IPS-NIHi7 (cell line): ENCODE results near the gene CBLC.

Source experiments
- DNase-seq: peaks from one replicate; pipeline ENCODE4 v3.0.0; 2012; ENCODE audit warnings: mixed read lengths; ENCODE audit errors: extremely low spot score

Gene CBLC, protein sequence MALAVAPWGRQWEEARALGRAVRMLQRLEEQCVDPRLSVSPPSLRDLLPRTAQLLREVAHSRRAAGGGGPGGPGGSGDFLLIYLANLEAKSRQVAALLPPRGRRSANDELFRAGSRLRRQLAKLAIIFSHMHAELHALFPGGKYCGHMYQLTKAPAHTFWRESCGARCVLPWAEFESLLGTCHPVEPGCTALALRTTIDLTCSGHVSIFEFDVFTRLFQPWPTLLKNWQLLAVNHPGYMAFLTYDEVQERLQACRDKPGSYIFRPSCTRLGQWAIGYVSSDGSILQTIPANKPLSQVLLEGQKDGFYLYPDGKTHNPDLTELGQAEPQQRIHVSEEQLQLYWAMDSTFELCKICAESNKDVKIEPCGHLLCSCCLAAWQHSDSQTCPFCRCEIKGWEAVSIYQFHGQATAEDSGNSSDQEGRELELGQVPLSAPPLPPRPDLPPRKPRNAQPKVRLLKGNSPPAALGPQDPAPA

GRCh38 chr19:44777715-44778347 is at the start of gene CBLC:
TSS of gene CBLC (plus strand) at chr19:44777890. CDS start at chr19:44777932, 42 bp downstream.
- DNase-seq: peak; percentile 96

DNA sequence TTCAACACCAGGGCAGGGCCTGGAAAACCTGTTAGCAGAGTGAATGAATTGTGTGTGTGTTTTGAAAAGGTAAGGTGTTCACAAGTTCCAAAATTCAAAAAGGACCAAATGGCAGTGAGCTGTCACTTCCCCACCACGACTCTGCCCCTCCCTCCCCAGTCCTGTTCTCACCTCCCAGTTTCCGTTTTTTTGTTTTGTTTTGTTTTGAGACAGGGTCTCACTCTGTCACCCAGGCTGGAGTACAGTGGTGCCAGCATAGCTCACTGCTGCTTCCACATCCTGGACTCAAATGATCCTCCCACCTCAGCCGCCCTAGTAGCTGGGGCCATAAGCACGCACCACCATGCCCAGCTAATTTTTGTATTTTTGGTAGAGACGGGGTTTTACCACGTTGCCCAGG is 49.5 kb upstream of the CBLC start:
- DNase-seq: no peak

- no peak for DNase-seq
Observed at GRCh38 chr19:44729516-44730033, 48.1 kb upstream of the CBLC start.

DNA sequence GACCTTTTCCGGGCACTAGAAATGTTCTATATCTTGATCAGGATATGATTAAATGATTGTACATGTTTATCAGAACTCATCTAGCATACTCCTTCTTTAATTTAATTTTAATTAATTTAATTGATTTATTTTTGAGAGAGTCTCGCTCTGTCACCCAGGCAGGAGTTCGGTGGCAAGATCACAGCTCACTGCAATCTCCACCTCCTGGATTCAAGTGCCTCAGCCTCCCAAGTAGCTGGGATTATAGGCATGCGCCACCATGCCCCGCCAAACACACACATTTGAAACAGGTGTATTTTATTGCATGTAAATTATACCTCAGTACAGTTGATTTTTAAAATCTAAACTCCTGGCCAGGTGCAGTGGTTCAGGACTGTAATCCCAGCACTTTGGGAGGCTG is 46.6 kb upstream of the CBLC start:
- no peak for DNase-seq

- DNase-seq: no peak
Observed at GRCh38 chr19:44731622-44732021, 46.1 kb upstream of the CBLC start.

GRCh38 chr19:44732235-44733014 is 45.3 kb upstream of the CBLC start:
- DNase-seq: no peak

GRCh38 chr19:44734357-44734756 is 43.3 kb upstream of the CBLC start:
- no peak for DNase-seq

DNA sequence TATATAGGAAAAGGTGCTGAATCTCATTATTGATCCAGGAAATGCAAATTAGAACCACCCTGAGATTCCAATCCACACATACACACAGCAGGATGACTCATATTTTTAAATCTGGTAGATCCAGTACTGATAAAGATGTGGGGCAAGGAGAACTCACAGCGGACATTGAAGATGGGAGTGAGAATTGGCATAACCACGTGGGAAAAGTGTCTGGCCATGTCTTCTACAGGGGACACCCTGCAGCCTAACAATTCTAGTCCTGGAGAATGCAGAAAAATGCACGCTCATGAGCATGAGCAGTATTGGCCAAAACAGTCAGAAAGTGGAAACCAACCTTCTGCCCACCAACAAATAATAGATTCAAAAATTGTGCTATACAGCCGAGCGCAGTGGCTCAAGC is 42.7 kb upstream of the CBLC start:
- peak; percentile 1 for DNase-seq

- peak; percentile 14 for DNase-seq
Observed at GRCh38 chr19:44737238-44738071, 40.2 kb upstream of the CBLC start.

DNA sequence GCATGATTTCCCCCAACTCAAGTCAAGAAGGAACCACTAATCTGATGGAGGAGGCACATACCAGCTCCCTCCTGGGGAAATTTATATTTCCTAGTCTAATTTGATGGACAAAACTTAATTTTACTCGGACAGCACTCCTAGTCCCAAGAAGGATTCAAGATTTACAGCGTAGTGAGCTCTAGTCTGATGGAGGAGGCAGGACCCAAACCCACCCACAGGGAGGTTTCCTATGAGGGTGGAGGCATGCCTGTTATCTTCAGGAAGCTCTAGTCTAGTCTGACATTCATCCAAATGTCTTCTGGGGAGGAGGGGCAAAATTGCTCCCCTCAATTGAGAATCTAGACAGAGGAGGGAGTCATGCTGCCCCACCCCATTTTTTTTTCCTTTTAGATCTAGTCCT is 39.6 kb upstream of the CBLC start:
- no peak for DNase-seq

- peak; percentile 6 for DNase-seq
Observed at GRCh38 chr19:44738603-44739558, 38.8 kb upstream of the CBLC start.

DNA sequence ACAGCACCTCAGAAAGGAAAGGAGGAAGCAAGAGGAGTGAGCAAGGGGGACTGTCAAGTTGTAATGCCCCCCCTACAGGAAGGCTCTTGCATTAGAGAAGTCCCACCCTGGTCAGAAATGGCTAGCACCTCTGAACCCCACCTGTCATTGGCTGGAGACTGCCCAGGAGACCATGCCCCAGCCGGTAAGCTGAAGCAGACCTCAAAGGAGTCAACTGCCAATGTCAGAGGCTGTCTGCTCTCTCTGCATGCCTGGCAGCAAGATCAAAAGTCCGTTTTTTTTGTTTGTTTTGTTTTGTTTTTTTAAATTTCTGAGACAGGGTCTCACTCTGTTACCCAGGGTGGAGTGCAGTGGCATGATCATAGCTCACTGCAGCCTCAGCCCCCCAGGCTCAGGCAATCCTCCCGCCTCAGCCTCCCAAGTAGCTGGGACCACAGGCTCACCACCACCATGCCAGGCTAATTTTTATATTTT is 37.3 kb upstream of the CBLC start:
- DNase-seq: peak; percentile 22

GRCh38 chr19:44741258-44741731 is 36.4 kb upstream of the CBLC start:
- DNase-seq: peak; percentile 1

DNA sequence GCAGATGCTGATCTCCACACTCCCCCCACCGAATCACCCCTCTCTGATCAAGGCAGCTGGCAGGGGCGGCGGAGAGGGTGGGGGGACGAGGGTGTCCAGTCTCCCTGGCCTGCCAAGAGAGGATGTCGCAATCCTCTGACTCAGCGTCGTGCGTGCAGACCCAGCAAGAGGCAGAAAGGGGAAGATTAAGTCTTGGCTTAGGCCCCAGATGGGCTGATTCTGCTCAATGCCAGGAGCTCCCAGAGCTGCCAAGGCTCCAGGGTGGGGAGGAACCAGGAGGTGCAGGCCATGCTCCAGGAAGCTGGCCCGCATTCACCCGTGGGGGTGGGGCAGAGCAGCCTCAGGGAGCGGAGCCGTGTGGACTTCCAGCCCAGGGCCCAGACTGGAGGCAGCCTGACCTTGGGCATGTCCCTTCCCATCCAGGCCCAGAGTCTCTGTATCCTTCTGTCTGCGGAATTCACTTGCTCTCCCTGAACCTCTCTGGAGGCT is 35.8 kb upstream of the CBLC start:
- DNase-seq: peak; percentile 62

DNA sequence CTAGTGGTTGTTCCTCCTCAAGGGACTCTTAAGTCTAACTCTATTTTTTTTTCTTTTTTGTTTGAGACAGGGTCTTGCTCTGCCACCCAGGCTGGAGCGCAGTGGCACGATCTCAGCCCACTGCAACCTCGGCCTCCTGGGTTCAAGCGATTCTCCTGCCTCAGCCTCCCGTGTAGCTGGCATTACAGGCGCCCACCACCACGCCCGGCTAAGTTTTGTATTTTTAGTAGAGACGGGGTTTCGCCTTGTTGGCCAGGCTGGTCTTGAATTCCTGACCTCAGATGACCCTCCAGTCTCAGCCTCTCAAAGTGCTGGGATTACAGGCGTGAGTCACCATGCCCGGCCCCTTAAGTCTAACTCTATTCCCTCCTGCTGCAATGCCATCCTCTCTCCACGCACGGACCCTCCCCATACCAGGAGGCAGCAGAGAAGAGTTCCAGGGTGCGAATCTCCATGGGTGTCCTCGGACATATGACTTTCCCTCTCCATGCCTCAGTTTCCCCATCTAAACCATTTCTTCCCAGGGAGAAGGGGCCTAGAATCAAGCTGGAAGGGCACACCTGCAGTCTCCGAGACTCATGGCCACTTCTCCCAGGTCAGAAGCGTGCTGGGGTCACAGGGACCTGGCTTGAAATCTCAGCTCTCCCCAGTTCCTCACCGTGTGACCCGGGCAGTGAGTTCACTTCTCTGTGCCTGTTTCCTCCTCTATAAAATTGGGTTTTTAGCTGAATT is 35.2 kb upstream of the CBLC start:
- peak; percentile 2 for DNase-seq

DNA sequence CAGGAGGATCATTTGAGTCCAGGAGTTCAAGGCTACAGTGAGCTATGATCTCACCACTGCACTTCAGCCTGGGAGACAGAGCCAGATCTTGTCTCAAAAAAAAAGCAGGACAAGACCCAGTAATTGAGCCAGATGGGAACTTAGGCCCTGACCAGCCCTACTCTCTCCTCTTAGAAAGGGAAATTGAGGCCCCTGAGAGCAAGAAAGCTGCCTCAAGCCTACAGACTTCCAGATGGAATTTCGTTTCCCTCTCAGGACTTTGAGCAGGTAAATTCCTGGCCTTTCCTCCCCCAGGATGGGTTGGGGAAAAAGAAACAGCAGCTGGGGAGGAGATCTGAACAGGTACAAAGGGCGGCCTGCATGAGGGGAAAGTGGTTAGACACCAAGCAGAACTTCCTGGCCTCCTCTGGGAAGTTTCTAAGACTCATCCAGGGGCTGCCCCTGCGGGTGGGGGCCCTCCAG is 32.8 kb upstream of the CBLC start:
- no peak for DNase-seq

DNA sequence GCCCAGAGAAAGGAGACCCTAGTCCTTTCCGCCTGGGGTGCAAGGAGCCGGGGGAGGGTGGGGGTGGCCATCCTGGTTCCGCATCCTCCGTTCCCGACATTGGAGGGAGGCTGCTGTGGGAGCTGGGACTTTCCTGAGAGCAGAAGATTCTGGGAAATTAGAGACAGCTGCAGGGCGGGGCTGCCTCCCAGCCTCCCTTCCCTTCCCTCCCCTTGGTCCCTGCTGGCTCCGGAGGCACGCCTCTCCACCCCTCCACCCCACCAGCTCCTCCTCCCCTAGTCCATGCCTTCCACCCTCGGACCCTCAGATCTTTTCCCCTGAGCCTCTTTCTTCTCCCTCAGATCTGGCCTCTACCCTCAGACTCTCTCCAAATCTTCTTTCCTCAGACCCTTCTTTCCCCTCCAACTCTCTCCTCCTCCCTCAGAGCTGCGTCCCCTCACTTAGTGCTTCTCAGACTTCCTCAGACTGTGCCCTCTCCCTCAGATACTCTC is 32.3 kb upstream of the CBLC start:
- DNase-seq: peak; percentile 41

DNA sequence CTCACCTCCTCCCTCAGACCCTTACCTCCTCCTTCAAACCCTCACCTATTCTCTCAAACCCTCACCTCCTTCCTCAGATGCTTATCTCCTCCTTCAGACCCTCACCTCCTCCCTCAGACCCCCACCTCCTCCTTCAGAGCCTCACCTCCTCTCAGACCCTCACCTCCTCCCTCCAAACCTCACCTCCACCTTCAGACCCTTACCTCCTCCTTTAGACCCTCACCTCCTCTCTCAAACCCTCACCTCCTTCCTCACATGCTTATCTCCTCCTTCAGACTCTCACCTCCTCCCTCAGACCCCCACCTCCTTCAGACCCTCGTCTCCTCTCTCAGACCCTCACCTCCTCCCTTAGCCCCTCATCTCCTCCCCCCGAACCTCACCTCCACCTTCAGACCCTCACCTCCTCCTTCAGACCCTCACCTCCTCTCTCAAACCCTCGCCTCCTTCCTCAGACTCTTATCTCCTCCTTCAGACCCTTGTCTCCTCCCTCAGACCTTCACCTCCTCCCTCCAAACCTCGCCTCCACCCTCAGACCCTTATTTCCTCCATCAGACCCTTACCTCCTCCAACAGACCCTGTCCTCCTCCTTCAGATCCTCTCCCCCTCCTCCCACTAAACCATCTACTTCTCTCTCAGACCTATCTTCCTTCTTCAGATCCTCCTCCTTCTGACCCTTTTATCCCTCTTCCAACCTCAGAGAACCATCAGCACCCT is 31.6 kb upstream of the CBLC start:
- peak; percentile 1 for DNase-seq
